ENCODE results near the gene CHPF.

Gene CHPF

DNA sequence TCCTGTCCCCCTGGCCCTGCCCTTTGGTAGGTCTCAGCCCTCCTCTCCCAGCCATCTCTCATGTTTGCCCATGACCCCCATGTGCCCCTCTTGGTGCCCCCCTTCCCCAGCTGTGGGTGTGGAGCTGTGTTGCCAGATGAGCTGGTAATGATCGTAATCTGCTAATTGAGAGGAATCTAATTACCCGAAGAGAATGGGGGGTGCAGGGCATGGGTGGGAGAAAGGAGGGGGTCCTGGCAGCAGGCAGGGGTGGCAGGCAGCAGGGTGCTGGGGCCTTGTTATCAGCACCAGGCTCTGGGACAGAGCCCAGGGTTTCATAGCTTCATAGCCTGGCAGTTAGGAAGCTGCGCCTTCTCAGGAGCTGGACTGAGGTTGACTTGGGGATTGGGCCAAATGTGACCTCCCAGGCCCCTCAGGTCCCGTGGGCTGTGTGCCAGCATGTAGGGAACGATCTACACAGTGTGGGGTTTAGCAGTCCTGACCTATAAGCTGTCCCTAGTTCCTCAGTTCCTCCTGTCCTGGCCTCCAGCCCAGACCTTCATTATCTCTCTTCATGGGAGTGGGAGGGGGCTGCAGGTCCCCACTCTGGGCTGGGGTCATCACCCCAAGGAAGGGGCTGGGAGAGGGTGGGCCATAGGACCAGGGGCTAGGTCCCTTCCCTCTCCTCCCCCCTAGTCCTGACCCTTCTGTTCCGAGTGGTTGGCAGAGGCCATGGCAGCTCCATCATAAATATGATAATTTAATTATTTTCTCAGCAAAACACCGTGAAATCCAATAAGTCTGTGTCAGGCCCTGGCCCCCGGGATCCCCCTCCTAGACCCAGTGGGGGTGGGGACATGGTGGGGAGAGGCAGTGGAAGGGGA lies 35.8 kb downstream of the CHPF start:
- Histone ChIP-seq H3K4me1 (ENCODE audit: control insufficient read depth in 2 of 2, insufficient read depth in 2 of 2, low read length in 2 of 2) (peaks cover 5 to 6% of the 10 kb centered on the region in 2 donors), H3K27ac (ENCODE audit: low read depth in 2 of 2, low read length in 2 of 2) (no peak overlapping the region), H3K9ac (ENCODE audit: low read depth in 1 of 2, low read length in 2 of 2) (no peak overlapping the region), H3K4me3 (ENCODE audit: low read length in 2 of 2) (no peak overlapping the region), H3K9me3 (ENCODE audit: control insufficient read depth in 2 of 2, low read length in 2 of 2) (no peaks in the 10 kb centered on the region), H3K36me3 (ENCODE audit: control insufficient read depth in 2 of 2, insufficient read depth in 2 of 2, low read length in 2 of 2) (peaks cover 25 to 30% of the 10 kb centered on the region in 2 donors), H3K27me3 (ENCODE audit: control insufficient read depth in 2 of 2, insufficient read depth in 2 of 2, low read length in 2 of 2) (peaks cover 12 to 23% of the 10 kb centered on the region in 2 donors)

DNA sequence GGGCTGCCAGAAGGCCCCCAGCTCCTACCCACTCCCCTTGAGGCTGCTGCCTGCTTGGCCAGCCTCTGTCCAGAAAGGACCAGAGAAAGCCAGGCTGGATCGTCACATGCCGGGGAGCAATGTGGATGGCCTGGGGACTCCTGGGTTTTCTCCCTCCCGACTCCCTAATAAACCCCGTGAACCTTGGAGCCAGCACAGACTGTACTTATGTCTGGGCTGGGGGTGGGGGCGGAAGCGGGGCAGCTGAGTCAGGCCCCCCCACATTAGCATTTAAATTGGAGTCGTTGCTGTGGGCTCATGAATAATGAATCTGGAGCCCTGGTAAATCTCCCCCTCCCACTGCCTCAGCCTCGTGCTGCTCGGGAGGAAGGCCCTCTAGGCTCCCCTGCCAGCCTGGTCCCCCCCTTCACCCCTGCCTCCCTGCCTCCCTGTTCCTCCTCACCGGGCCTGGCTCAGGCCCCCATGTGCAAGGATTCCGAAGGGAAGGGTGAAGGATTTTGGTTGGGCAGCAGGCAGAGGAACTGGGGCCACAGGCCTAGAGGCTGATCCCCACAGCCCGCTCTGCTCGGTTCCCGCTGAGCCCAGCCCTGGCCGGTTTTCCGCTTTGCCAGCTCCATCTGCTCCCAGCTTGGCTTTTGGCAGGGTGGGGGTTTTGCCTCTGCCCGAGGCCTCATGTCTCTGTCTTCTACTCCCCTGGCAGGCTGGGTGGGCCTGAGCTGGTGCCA lies 36.6 kb downstream of the CHPF start:
- H3K36me3 ChIP-seq (ENCODE audit: control insufficient read depth in 2 of 2, insufficient read depth in 2 of 2, low read length in 2 of 2): peaks cover 28 to 34% of the 10 kb centered on the region in 2 donors
- no peak overlapping the region for H3K27ac ChIP-seq (ENCODE audit: low read depth in 2 of 2, low read length in 2 of 2)
- H3K9me3 ChIP-seq (ENCODE audit: control insufficient read depth in 2 of 2, low read length in 2 of 2): no peaks in the 10 kb centered on the region
- peaks cover 5 to 15% of the 10 kb centered on the region in 2 donors for H3K27me3 ChIP-seq (ENCODE audit: control insufficient read depth in 2 of 2, insufficient read depth in 2 of 2, low read length in 2 of 2)
- H3K9ac ChIP-seq (ENCODE audit: low read depth in 1 of 2, low read length in 2 of 2): no peak overlapping the region
- H3K4me3 ChIP-seq (ENCODE audit: low read length in 2 of 2): no peak overlapping the region
- H3K4me1 ChIP-seq (ENCODE audit: control insufficient read depth in 2 of 2, insufficient read depth in 2 of 2, low read length in 2 of 2): peaks cover 5 to 6% of the 10 kb centered on the region in 2 donors

DNA sequence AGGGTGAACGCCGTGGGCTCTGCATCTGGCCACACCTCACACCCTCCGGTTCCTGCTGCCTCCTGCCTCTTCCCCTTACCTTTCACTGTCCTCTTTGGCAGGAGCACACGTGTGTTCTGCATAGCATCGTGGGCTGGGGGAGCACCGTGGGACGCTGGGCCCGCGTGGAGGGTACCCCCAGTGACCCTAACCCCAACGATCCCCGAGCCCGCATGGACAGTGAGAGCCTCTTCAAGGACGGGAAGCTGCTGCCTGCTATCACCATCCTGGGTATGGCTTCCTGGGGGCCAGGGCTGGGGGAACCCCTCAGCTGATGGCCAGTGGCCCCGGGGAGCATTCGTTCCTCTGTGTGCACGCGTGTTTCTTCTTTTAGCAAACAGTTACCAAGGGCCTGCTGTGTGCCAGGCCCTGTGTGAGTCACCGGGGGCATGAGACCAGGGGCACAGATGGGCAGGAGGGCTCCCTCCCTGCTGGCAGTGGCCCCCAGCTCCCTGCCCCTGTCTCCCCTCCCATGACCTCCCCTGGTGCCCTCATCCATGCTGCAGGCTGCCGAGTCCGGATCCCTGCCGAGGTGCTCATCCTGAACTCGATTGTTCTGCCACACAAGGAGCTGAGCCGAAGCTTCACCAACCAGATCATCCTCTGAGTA lies 37.3 kb downstream of the CHPF start:
- peaks cover 5 to 6% of the 10 kb centered on the region in 2 donors for H3K4me1 ChIP-seq (ENCODE audit: control insufficient read depth in 2 of 2, insufficient read depth in 2 of 2, low read length in 2 of 2)

DNA sequence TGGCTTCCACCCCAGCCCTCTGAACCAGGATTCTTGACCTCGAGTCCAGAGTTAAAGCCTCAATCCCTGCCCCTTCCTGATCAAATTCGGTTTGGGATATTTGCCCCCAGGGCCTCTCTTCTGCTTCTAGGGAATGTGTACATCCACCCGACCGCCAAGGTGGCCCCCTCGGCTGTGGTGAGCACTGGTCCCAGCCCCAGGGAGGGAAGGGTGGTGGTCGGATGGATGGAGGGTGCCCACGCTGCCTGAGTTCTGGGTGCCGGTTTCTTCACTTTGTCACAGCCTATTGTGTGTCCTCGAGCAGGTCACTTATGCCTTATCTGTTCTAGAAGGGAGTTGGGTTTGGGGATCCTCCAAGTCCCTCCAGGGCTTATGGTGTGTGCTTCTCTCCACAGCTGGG lies 38.0 kb downstream of the CHPF start:
- Histone ChIP-seq H3K9ac (ENCODE audit: low read depth in 1 of 2, low read length in 2 of 2) (no peak overlapping the region), H3K36me3 (ENCODE audit: control insufficient read depth in 2 of 2, insufficient read depth in 2 of 2, low read length in 2 of 2) (peaks cover 30 to 34% of the 10 kb centered on the region in 2 donors), H3K9me3 (ENCODE audit: control insufficient read depth in 2 of 2, low read length in 2 of 2) (no peaks in the 10 kb centered on the region), H3K27me3 (ENCODE audit: control insufficient read depth in 2 of 2, insufficient read depth in 2 of 2, low read length in 2 of 2) (peaks cover 5% of the 10 kb centered on the region in 2 donors), H3K4me1 (ENCODE audit: control insufficient read depth in 2 of 2, insufficient read depth in 2 of 2, low read length in 2 of 2) (peaks cover 5 to 6% of the 10 kb centered on the region in 2 donors), H3K4me3 (ENCODE audit: low read length in 2 of 2) (no peak overlapping the region), H3K27ac (ENCODE audit: low read depth in 2 of 2, low read length in 2 of 2) (no peak overlapping the region)

More for the DNA sequence above, 37.3 kb downstream of the CHPF start:
- Histone ChIP-seq H3K9me3 (ENCODE audit: control insufficient read depth in 2 of 2, low read length in 2 of 2) (no peaks in the 10 kb centered on the region), H3K36me3 (ENCODE audit: control insufficient read depth in 2 of 2, insufficient read depth in 2 of 2, low read length in 2 of 2) (peaks cover 30 to 34% of the 10 kb centered on the region in 2 donors), H3K9ac (ENCODE audit: low read depth in 1 of 2, low read length in 2 of 2) (no peak overlapping the region), H3K27ac (ENCODE audit: low read depth in 2 of 2, low read length in 2 of 2) (no peak overlapping the region), H3K4me3 (ENCODE audit: low read length in 2 of 2) (no peak overlapping the region), H3K27me3 (ENCODE audit: control insufficient read depth in 2 of 2, insufficient read depth in 2 of 2, low read length in 2 of 2) (peaks cover 5 to 10% of the 10 kb centered on the region in 2 donors)

DNA sequence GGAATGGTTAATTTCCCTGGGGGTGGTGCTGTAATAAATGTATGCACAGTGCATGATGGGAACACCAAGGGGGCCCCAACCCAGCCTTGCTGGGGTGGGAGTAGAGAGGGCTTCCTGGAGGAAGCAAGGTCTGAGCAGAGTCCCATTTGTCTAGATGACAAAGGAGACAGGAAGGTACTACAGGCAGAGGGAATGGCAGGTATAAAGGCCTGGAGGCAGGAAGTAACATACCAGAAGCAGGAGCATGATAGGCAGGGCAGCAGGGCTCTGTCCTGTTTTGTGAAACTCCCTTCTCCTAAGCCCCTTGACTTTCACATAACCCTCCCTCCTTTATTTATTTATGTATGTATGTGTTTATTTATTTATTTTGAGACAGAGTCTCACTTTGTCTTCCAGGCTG lies 41.0 kb downstream of the CHPF start:
- H3K9me3 ChIP-seq (ENCODE audit: control insufficient read depth in 2 of 2, low read length in 2 of 2): no peaks in the 10 kb centered on the region
- peaks cover 30 to 34% of the 10 kb centered on the region in 2 donors for H3K36me3 ChIP-seq (ENCODE audit: control insufficient read depth in 2 of 2, insufficient read depth in 2 of 2, low read length in 2 of 2)
- H3K27ac ChIP-seq (ENCODE audit: low read depth in 2 of 2, low read length in 2 of 2): no peak overlapping the region

DNA sequence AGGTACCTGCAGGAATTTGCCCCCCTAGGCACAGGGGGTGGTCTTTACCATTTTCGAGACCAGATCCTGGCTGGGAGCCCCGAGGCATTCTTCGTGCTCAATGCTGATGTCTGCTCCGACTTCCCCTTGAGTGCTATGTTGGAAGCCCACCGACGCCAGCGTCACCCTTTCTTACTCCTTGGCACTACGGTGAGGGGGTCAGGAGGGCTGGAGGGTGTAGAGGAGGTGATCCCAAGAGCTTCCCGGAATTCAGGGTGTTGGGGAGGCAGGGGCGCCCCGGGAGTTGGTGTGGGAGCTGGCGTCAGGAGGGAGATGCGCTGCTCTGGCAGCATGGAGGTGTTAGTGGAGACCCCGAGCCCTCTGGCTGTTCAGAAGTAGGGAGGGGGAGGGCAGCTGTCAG lies 41.8 kb downstream of the CHPF start:
- Histone ChIP-seq H3K9me3 (ENCODE audit: control insufficient read depth in 2 of 2, low read length in 2 of 2) (no peaks in the 10 kb centered on the region), H3K4me3 (ENCODE audit: low read length in 2 of 2) (no peak overlapping the region), H3K27me3 (ENCODE audit: control insufficient read depth in 2 of 2, insufficient read depth in 2 of 2, low read length in 2 of 2) (peaks cover 5% of the 10 kb centered on the region in 2 donors), H3K27ac (ENCODE audit: low read depth in 2 of 2, low read length in 2 of 2) (no peak overlapping the region), H3K4me1 (ENCODE audit: control insufficient read depth in 2 of 2, insufficient read depth in 2 of 2, low read length in 2 of 2) (peaks cover 10 to 23% of the 10 kb centered on the region in 2 donors), H3K9ac (ENCODE audit: low read depth in 1 of 2, low read length in 2 of 2) (no peak overlapping the region), H3K36me3 (ENCODE audit: control insufficient read depth in 2 of 2, insufficient read depth in 2 of 2, low read length in 2 of 2) (peaks cover 30 to 31% of the 10 kb centered on the region in 2 donors)

More for the DNA sequence above, 41.0 kb downstream of the CHPF start:
- Histone ChIP-seq H3K9ac (ENCODE audit: low read depth in 1 of 2, low read length in 2 of 2) (no peak overlapping the region), H3K4me1 (ENCODE audit: control insufficient read depth in 2 of 2, insufficient read depth in 2 of 2, low read length in 2 of 2) (peaks cover 2 to 16% of the 10 kb centered on the region in 2 donors), H3K27me3 (ENCODE audit: control insufficient read depth in 2 of 2, insufficient read depth in 2 of 2, low read length in 2 of 2) (no peaks in the 10 kb centered on the region), H3K4me3 (ENCODE audit: low read length in 2 of 2) (no peak overlapping the region)

DNA sequence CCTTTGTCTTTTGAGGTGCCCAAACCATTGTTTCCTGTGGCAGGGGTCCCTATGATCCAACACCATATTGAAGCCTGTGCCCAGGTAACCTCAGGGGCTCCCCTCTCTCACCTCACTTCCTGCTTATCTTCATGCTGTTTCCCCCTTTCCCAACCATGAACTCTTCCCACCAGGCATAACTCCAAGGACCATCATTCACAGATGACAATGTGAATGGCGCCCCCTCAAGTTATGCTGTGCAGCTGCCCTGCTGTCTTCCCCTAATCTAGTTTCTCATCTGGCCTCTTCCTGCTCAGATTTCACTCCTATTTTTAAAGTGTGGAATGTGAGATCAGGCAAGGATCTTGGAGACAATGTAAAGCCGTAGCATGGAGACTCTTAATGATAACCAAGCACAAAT lies 43.5 kb downstream of the CHPF start:
- peaks cover 20 to 21% of the 10 kb centered on the region in 2 donors for H3K27me3 ChIP-seq (ENCODE audit: control insufficient read depth in 2 of 2, insufficient read depth in 2 of 2, low read length in 2 of 2)
- H3K9ac ChIP-seq (ENCODE audit: low read depth in 1 of 2, low read length in 2 of 2): no peak overlapping the region
- H3K27ac ChIP-seq (ENCODE audit: low read depth in 2 of 2, low read length in 2 of 2): no peak overlapping the region
- peaks cover 14 to 26% of the 10 kb centered on the region in 2 donors for H3K4me1 ChIP-seq (ENCODE audit: control insufficient read depth in 2 of 2, insufficient read depth in 2 of 2, low read length in 2 of 2)
- peaks cover 21 to 23% of the 10 kb centered on the region in 2 donors for H3K36me3 ChIP-seq (ENCODE audit: control insufficient read depth in 2 of 2, insufficient read depth in 2 of 2, low read length in 2 of 2)
- no peaks in the 10 kb centered on the region for H3K9me3 ChIP-seq (ENCODE audit: control insufficient read depth in 2 of 2, low read length in 2 of 2)
- no peak overlapping the region for H3K4me3 ChIP-seq (ENCODE audit: low read length in 2 of 2)

DNA sequence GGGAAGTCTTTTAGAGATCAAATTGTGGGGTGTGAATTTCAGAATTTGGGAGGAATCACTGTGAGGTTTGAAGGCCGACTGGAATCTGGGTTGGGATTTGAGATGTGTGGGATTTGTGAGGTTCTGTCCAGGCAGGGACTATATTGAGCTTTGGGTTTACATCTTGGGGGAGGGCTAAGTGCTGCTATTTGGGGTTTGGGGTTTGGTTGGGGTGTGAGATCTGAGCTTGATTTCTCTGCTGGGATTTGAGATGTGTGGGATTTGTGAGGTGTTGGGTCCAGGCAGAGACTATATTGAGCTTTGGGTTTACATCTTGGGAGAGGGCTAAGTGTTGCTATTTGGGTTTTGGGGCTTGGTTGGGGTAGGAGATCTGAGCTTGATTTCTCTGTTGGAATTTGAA lies 44.1 kb downstream of the CHPF start:
- H3K4me3 ChIP-seq (ENCODE audit: low read length in 2 of 2): peak overlapping the region; percentile 90 to 95
- no peak overlapping the region for H3K27ac ChIP-seq (ENCODE audit: low read depth in 2 of 2, low read length in 2 of 2)

DNA sequence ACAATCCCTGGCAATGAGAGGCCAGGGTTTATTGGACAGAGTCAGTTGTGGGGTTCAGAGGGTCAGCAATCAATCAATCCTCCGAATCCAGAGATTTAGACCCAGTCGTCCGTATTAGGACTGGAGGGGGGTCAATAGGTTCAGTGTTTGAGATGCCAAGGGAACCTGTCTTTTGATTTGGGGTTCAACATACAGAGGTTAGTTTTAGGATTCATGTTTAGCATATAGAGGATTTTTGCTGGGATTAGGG lies 44.6 kb downstream of the CHPF start:
- Histone ChIP-seq H3K36me3 (ENCODE audit: control insufficient read depth in 2 of 2, insufficient read depth in 2 of 2, low read length in 2 of 2) (peaks cover 11 to 12% of the 10 kb centered on the region in 2 donors), H3K9ac (ENCODE audit: low read depth in 1 of 2, low read length in 2 of 2) (peak overlapping the region; percentile 98 to 99), H3K27me3 (ENCODE audit: control insufficient read depth in 2 of 2, insufficient read depth in 2 of 2, low read length in 2 of 2) (peaks cover 28 to 32% of the 10 kb centered on the region in 2 donors), H3K9me3 (ENCODE audit: control insufficient read depth in 2 of 2, low read length in 2 of 2) (no peaks in the 10 kb centered on the region), H3K27ac (ENCODE audit: low read depth in 2 of 2, low read length in 2 of 2) (peak overlapping the region; percentile 99 to 100), H3K4me3 (ENCODE audit: low read length in 2 of 2) (peak overlapping the region; percentile 90 to 95), H3K4me1 (ENCODE audit: control insufficient read depth in 2 of 2, insufficient read depth in 2 of 2, low read length in 2 of 2) (peaks cover 14 to 26% of the 10 kb centered on the region in 2 donors)

More for the DNA sequence above, 44.1 kb downstream of the CHPF start:
- Histone ChIP-seq H3K9ac (ENCODE audit: low read depth in 1 of 2, low read length in 2 of 2) (peak overlapping the region; percentile 98 to 99), H3K27me3 (ENCODE audit: control insufficient read depth in 2 of 2, insufficient read depth in 2 of 2, low read length in 2 of 2) (peaks cover 25 to 27% of the 10 kb centered on the region in 2 donors), H3K36me3 (ENCODE audit: control insufficient read depth in 2 of 2, insufficient read depth in 2 of 2, low read length in 2 of 2) (peaks cover 17 to 18% of the 10 kb centered on the region in 2 donors), H3K4me1 (ENCODE audit: control insufficient read depth in 2 of 2, insufficient read depth in 2 of 2, low read length in 2 of 2) (peaks cover 14 to 26% of the 10 kb centered on the region in 2 donors), H3K9me3 (ENCODE audit: control insufficient read depth in 2 of 2, low read length in 2 of 2) (no peaks in the 10 kb centered on the region)
